ENCODE results near the gene ZNF737. TPM values are rescaled to one million over a fixed set of nuclear protein-coding genes. Genes with fewer than 3 reads are reported as not detected.

The ZNF737 gene
- total and polyA plus RNA-seq, 2 of the 13 experiments (the other 11 are each of a cell fraction or from before 2014, with no cell fraction given) = 2.0 to 5.0 TPM

DNA sequence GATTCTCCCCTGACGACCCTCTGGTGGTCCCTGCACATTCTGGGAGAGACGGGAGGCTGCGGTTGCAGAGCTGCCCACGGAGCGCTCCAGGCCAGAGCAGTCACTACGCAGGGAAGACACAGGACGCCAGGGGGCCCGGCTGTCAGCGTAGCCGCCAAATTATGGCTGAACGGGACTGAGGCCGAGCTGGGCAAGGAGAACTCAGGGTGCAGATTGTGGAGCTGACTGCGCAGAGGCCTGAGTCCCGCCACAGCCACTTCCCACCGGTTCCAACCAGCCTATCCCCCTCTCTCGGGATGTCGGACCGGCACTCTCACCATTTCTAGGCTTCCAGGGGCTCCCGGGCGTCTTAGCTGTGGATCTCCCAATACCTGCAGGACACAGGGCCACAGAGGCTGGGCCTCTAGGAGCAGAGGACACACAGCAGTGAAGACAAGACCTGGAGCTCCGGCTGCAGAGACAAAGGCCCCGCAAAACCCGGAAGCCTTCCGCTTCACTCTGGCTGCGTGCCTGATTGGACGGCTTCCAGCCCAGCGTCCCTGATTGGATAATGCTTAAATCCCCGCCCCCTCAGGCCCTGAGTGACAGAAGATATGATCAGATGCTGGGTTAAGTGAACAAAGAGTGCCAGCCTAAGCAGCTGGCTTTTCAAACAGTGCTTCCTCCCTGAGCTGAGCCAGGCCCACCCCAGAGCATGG, at the start of gene ZNF737 (continued):
- TF ChIP-seq DR1 (CRISPR knock-in tag; IDR thresholded peaks at IDR 0.05) (0 out of 2 replicates have a peak, but pooled peaks have one; percentile 28), ZNF747 (CRISPR knock-in tag; IDR thresholded peaks at IDR 0.05; ENCODE audit: borderline replicate concordance) (no peak), ZNF75D (CRISPR knock-in tag; IDR thresholded peaks at IDR 0.05; ENCODE audit: borderline replicate concordance) (no peak), FOXK2 (IDR thresholded peaks at IDR 0.05) (no peak), NAIF1 (CRISPR knock-in tag; IDR thresholded peaks at IDR 0.05; ENCODE audit: borderline replicate concordance) (no peak), FOXC1 (CRISPR knock-in tag; IDR thresholded peaks at IDR 0.05; ENCODE audit: borderline replicate concordance) (no peak), HOXA3 (CRISPR knock-in tag; IDR thresholded peaks at IDR 0.05) (peak; percentile 43; the same call in 1 of the 2 replicates), ZNF674 (CRISPR knock-in tag; IDR thresholded peaks at IDR 0.05; ENCODE audit: low read depth) (no peak), TAF15 (IDR thresholded peaks at IDR 0.05; ENCODE audit: low read depth, low read length, poor library complexity, severe bottlenecking) (no peak), TARDBP (CRISPR knock-in tag; IDR thresholded peaks at IDR 0.05) (0 out of 2 replicates have a peak, but pooled peaks have one; percentile 27), ELF3 (CRISPR knock-in tag; IDR thresholded peaks at IDR 0.05) (peak; percentile 45; the same call in 1 of the 2 replicates), ZNF546 (CRISPR knock-in tag; conservative IDR thresholded peaks at IDR 0.05) (peak; percentile 63; the same call in 1 of the 2 replicates), EP300 (IDR thresholded peaks at IDR 0.05; ENCODE audit: low read depth in 2 of 2, low read length in 2 of 2) (no peak), EP300 (CRISPR knock-in tag; IDR thresholded peaks at IDR 0.05; ENCODE audit: borderline replicate concordance) (no peak), ZMAT3 (CRISPR knock-in tag; conservative IDR thresholded peaks at IDR 0.05) (no peak), GABPB1 (CRISPR knock-in tag; IDR thresholded peaks at IDR 0.05) (peak; percentile 73), ZNF7 (CRISPR knock-in tag; IDR thresholded peaks at IDR 0.05) (no peak)
- TF ChIP-seq, protein P1, sequence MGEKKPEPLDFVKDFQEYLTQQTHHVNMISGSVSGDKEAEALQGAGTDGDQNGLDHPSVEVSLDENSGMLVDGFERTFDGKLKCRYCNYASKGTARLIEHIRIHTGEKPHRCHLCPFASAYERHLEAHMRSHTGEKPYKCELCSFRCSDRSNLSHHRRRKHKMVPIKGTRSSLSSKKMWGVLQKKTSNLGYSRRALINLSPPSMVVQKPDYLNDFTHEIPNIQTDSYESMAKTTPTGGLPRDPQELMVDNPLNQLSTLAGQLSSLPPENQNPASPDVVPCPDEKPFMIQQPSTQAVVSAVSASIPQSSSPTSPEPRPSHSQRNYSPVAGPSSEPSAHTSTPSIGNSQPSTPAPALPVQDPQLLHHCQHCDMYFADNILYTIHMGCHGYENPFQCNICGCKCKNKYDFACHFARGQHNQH (CRISPR knock-in tag; IDR thresholded peaks at IDR 0.05) = no peak
- TF ChIP-seq, protein P2, sequence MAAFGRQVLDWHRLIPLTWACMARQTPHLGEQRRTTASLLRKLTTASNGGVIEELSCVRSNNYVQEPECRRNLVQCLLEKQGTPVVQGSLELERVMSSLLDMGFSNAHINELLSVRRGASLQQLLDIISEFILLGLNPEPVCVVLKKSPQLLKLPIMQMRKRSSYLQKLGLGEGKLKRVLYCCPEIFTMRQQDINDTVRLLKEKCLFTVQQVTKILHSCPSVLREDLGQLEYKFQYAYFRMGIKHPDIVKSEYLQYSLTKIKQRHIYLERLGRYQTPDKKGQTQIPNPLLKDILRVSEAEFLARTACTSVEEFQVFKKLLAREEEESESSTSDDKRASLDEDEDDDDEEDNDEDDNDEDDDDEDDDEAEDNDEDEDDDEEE (CRISPR knock-in tag; IDR thresholded peaks at IDR 0.05) = no peak
- TF ChIP-seq, protein P3, sequence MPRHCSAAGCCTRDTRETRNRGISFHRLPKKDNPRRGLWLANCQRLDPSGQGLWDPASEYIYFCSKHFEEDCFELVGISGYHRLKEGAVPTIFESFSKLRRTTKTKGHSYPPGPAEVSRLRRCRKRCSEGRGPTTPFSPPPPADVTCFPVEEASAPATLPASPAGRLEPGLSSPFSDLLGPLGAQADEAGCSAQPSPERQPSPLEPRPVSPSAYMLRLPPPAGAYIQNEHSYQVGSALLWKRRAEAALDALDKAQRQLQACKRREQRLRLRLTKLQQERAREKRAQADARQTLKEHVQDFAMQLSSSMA (CRISPR knock-in tag; IDR thresholded peaks at IDR 0.05) = no peak
- TF ChIP-seq, protein P4, sequence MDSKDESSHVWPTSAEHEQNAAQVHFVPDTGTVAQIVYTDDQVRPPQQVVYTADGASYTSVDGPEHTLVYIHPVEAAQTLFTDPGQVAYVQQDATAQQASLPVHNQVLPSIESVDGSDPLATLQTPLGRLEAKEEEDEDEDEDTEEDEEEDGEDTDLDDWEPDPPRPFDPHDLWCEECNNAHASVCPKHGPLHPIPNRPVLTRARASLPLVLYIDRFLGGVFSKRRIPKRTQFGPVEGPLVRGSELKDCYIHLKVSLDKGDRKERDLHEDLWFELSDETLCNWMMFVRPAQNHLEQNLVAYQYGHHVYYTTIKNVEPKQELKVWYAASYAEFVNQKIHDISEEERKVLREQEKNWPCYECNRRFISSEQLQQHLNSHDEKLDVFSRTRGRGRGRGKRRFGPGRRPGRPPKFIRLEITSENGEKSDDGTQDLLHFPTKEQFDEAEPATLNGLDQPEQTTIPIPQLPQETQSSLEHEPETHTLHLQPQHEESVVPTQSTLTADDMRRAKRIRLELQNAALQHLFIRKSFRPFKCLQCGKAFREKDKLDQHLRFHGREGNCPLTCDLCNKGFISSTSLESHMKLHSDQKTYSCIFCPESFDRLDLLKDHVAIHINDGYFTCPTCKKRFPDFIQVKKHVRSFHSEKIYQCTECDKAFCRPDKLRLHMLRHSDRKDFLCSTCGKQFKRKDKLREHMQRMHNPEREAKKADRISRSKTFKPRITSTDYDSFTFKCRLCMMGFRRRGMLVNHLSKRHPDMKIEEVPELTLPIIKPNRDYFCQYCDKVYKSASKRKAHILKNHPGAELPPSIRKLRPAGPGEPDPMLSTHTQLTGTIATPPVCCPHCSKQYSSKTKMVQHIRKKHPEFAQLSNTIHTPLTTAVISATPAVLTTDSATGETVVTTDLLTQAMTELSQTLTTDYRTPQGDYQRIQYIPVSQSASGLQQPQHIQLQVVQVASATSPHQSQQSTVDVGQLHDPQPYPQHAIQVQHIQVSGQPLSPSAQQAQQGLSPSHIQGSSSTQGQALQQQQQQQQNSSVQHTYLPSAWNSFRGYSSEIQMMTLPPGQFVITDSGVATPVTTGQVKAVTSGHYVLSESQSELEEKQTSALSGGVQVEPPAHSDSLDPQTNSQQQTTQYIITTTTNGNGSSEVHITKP (CRISPR knock-in tag; IDR thresholded peaks at IDR 0.05; ENCODE audit: low read depth) = no peak
- TF ChIP-seq, protein P5, sequence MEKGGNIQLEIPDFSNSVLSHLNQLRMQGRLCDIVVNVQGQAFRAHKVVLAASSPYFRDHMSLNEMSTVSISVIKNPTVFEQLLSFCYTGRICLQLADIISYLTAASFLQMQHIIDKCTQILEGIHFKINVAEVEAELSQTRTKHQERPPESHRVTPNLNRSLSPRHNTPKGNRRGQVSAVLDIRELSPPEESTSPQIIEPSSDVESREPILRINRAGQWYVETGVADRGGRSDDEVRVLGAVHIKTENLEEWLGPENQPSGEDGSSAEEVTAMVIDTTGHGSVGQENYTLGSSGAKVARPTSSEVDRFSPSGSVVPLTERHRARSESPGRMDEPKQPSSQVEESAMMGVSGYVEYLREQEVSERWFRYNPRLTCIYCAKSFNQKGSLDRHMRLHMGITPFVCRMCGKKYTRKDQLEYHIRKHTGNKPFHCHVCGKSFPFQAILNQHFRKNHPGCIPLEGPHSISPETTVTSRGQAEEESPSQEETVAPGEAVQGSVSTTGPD (CRISPR knock-in tag; IDR thresholded peaks at IDR 0.05) = no peak

Data from HepG2 (cell line).